ENCODE results near the gene ZFP62.
"Not testable (repeated sequence)": the region's sequence is repeated elsewhere in the genome, so short reads cannot be mapped to it uniquely, and the experiment has no call there.

The ZFP62 gene

GRCh38 chr5:180829726-180830125 lies 31.4 kb downstream of the ZFP62 start:
- DNase-seq = no peak

DNA sequence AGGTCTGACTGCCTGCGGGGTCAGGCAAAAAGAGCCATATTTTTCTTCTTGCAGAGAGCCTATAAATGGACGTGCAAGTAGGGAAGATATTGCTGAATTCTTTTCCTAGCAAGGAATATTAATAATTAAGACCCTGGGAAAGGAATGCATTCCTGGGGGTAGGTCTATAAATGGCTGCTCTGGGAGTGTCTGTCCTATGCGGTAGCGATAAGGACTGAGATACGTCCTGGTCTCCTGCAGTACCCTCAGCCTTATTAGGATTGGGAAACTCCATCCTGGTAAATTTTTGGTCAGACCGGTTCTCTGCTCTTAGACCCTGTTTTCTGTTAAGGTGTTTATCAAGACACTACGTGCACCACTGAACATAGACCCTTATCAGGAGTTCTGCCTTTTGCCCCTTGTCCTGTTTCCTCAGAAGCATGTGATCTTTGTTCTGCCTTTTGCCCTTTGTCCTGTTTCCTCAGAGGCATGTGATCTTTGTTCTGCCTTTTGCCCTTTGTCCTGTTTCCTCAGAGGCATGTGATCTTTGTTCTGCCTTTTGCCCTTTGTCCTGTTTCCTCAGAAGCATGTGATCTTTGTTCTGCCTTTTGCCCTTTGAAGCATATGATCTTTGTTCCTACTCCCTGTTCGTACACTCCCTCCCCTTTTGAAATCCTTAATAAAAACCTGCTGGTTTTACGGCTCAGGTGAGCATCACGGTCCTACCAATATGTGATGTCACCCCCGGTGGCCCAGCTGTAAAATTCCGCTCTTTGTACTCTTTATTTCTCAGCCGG lies 32.1 kb downstream of the ZFP62 start:
- DNase-seq = not testable (repeated sequence)

GRCh38 chr5:180827374-180827773 lies 33.7 kb downstream of the ZFP62 start:
- not testable (repeated sequence) for DNase-seq

GRCh38 chr5:180825768-180826525 lies 35.1 kb downstream of the ZFP62 start:
- peak; percentile 69 for DNase-seq

DNA sequence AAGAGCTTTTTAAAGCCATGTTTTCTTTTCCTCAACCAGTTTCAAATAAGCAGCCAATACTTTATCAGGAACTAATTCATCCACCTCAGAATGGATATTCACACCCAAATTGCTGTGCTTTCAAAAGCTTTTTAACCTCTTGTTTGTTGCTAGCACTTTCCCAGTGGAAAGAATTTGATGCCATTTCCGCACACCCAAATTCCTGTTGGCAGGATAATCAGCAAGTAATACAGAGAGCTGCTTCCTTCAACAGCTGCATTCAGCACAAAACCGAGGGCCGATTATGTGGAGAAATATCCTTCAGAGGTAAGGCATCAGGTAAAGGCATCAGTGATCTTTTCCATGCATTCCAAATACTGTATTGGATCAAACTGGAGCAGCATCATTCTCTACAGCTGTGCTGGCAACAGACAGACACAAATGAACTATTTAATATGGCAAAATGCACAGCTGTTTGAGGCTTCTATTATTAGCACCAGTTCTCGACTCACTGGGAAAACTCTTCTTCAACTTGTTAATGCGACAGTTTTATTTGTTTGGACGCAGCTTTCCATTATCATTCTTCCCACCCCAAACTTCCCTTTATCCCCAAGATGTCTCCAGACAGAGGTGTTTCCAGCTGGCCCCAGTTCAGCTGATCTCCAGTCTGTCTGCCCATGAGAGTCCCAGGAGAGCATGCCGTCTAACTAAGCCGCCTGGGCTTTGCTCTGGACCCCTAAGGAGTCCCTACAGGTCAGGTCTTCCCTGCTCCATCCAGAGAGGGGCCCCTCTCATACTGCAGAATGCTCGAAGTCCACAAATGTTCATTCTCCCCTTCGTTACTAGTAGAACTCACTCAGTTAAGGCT lies 36.2 kb downstream of the ZFP62 start:
- DNase-seq = no peak

GRCh38 chr5:180823940-180824629 lies 37.0 kb downstream of the ZFP62 start:
- DNase-seq = no peak

GRCh38 chr5:180823346-180823745 lies 37.7 kb downstream of the ZFP62 start:
- no peak for DNase-seq

DNA sequence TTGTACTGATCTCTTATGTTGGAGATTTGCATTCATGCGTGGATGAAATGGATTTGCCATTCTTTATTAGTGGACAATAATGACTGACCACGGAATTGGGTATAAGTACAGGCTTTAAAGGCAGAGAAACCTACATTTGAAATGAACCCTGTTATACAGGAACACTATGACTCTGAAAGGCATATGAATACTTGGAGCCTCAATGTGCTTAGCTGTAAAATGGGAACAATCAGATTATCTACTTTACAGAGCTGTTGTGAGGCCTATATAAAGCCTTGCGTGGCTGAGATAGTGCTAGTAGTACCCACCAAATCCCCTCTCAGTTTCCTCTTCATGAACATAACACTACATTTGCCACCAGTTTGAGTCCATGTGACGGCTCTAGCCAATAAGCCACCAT lies 39.5 kb downstream of the ZFP62 start:
- no peak for DNase-seq

GRCh38 chr5:180820788-180821321 lies 40.2 kb downstream of the ZFP62 start:
- no peak for DNase-seq

DNA sequence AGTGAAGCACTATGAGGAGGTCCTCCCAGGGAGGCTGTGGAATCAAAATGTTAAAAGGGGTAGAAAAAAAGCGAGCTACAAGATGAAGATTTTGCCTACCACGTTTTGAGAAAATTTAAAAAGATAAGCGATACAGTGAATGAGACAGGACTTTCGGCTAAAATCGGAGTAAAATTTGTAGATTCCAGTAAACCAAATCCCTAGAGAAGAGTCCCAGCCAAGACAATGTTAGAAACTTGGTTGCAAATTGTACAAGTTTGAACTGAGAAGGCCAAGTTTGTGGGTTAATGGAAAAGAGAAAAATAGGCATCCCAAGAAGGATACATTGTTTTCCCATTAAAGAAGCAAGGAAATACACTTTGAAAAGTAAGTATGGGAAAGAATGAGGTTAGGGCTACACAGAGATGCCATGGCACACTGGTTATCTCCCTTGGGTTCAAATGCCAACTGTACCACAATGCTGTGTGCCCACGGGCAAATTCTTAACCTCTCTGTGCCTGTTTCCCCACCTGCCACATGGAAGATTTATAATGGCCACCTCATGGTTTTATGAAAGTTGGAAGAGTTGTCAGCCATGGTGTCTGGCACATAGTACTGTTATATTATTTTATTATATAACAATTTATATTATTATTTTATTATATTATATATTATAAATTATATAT lies 42.3 kb downstream of the ZFP62 start:
- no peak for DNase-seq

DNA sequence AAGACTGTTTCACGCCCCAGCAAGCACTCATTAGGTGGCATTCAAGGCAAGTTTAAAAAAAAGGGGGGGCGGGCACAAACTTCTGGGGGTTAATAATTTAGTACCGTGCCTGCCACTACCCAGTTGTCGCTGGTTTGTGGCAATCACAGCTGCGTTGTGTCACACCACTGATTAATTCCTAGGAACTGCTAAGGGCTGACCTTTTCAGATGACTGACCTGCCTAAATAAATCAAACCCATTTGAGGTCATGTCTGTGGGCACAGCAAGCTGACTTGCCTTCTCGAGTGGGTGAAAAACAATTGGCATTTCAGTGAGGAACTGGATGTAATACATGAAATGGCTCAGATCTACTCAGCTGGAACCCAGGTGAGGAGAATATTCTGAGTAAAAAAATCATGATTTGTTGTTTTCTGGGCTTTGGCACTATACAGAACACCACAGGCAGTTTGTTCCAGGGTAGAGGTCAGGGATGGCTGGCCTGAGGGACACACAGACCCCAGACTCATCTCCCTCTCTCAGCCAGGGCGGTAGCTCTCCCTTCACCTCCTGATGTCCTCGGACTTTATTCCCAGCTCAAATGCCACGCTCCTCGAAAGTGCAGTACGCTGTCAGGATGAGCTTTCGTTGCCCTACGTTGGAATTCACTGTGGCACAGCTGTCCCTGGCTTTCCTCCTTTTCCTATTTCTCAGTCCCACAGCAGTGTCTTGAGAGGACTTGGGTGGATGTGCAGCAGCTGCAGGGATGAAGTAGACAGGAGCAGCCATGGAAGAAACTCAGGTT lies 43.0 kb downstream of the ZFP62 start:
- DNase-seq = no peak

DNA sequence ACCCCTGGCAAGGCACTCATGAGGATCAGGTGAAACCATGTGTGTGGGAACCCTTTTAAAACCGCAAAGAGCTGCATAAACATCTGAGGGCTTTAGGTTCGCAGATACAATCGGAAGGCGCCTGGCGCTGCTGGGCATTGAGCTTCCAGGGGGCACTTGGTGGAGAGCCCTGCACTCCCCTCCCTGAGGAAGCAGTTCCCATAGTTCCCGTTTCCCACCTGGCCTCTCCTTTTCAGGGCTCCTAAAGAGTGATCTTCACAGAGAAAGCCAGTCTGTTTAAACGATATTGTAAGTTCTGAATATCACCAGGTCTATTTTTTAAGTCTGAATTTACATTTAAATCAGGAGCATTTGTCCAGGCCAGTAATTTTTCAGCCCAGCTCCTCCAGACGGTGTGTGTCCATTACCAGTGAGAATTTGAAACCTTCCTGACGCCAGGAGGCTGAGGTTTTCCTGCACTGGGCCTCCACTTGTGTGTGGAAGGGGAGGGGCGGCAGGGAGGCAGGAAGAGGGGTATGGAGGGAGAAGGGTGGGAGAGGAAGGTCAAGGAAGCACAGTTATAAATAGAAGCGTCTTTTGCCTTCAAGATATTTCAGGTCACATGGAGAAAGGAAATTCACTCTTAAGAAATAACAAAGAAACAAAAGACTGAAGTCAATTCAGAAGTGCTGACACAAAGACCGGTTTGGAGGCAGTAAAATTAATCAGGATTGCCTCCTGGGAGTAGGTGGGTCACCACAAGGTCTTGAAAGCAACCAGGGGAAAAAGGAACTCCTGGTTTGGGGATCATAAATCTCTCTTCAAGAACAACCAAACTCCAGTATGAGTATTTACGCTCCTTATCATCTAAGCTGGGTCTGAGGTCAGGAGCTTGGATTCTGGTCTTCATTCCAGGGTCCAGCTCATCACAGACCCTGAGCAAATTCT lies 44.2 kb downstream of the ZFP62 start:
- no peak for DNase-seq

- DNase-seq = no peak
Measured at GRCh38 chr5:180815293-180815917, 45.7 kb downstream of the ZFP62 start.

DNA sequence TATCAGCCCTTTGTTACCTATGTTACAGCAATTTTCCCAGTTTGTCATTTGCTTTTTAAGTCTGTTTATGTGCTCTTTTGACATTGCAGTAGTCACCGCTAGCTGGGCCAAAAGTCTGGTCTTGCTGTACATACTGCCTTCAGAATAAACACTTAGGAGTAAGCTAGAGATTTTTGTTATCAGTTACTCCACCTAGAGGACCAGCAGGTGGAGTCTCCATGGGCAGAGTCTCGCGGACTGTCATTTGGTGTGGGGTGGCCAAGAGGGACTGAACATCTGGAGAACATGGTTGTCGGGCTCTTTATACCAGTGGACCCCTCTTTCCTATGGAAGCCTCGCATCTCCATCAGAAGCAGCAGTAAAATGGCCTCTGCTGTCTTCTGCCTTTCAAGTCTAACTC lies 47.7 kb downstream of the ZFP62 start:
- no peak for DNase-seq

DNA sequence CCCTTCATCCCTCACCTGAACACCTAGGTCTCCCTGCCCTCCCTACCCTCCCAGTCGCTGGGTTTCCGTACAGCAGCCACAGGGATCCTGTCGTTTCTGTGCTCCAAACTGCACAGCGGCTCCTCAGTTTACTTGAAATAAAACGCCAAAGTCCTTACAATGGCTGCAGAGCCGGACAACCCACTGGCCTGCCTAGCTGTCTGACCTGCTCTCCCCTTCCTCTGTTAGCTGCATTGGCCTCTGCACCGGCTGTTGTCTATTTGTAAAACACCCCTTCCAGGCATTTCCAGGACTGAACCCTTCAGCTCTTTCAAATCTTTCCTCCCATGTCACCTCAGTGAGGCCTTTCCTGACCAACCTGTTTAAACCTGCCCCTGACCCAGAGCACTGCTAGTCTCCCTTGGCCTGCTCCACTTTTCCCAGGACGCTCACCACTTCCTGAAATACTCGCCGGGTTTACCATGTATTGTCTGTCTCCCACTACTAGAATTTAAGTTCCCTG lies 49.4 kb downstream of the ZFP62 start:
- DNase-seq = no peak

- DNase-seq = no peak
Measured at GRCh38 chr5:180810959-180811622, 50.0 kb downstream of the ZFP62 start.

- peak; percentile 93 for DNase-seq
Measured at GRCh38 chr5:180810210-180810958, 50.7 kb downstream of the ZFP62 start.

All from stimulated activated CD4-positive, alpha-beta T cell treated with anti-CD3 and anti-CD28 coated beads, Interleukin-1b, Interleukin-23, amount 100 ng/mL, for 48 hours (primary cell).